ELF-1 (cell line): ENCODE data around the gene EIPR1.

ENCODE experiments used
- DNase-seq: peaks from one replicate; pipeline ENCODE4 v3.0.0-alpha.2; 2016; ENCODE audit warnings: low read depth, low spot score

Gene EIPR1

DNA sequence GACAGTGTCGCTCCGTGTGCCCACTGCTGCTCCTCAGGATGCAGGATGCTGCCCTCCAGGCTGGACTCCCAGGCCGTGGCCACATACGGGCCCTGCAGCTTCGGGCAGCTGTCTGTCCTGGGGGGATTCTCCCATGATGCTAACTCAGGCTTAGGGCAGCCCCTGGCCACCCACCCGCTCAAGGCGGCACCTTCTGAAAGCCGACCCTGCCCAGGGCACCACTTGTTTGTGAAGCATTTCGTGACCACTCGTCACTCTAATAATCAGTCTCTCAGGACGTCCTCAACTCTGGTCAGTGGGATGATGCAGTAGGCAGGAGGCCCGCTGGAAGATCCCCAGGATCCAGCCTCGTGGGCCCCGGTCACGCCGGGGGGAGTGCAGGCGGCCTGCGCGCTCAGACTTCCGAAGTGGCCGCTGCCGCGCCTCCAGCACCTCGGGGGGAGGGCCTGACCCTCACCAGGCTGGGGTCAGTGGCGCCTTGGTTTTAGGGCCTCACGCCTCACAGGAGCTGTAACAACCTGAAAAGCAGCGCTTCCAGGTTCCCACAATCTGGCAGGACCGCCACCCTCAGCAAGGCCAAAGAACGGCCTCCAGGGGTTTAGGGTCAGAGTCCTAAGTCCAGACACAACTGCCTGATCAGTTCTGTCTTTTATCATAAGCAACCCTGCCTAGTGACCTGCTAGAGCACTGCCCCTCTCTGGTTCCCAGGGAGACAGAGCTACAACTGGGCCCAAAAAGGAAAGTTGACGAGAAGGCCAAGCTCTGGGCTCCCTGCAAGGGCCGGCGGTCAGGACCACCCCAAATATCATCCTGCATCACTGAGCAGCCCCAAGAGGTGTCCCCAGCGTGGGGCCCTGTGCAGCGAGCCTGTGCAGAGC is 53.0 kb downstream of the EIPR1 start:
- DNase-seq, result peak; percentile 53

DNA sequence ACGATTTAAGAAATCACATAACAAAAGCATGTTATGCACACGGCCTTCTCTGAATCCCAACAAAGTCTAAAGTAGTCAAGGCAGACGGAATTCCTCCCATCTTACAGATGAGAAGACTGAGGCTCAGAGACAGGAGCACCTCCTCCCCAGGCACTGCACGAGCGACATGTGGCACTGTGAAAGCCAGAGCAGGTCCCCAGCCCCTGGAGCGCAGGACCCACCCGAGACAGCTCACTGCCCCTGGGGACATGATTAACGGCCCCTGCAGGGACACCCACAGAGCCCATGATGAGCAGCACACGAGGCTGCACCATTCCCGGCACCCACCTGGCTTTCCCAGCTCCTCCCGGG is 53.6 kb downstream of the EIPR1 start:
- DNase-seq, result no peak

DNA sequence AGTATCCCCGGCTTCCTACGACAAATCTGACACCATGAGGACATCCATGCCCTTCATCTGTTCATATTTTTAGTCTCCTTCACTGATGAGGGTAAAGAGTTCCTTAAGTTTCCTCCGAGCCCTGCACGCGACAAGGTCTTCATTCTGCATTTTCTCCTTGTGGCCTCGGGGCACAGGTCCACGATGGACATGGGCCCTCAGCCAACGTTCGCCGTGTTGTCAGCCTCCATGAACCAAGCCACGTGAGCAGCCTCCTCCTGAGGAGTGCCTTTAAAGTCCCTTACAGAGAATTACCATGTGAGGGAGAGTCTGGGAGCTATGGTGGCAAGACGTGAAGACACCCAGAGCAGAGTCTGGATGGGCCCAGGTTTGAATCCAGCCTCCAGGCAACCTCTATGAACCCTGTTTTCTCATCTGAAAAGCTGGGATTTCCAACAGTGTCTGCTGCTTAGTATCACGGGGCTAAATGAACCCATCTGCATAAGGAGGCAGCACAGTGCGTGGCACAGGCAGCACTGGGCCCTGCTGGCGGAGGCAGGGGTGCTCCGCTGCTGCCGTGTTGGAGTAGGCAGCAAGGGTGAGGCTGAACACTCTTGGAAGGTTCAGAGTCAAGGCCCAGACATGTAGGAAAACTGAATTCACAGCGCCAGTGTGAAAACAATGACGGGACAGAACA is 54.1 kb downstream of the EIPR1 start:
- no peak for DNase-seq

DNA sequence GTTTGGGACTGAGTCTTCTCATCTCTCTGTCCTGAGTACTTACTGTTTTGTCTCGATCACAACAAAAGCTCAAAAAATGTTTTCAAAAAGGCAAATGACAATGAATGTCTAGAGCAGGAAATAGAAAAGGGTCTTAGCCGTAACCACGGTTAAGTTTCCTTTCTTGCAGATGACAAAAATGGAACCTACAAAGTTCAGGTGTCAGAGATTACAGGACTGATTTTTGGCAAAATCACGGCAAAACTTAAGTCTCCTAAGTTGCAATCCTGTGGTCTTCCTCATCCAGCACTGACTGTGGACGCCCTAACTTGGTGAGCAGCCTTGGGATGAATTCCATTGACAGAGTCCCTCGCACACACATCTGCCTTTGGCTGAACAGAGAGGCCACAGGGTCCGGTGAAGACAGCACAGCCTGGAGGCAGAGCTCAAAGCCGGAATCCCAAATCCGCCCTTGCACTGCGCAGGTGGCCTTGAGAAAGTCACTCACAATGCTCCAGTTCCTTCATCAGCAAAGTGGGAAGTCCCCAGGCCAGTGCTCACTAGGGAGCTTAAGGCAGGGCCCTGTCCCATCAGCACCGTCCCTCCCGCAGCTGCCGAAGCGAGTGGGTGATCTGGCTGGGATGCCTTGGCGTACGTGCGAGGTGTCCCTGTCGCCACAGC is 55.2 kb downstream of the EIPR1 start:
- no peak for DNase-seq

DNA sequence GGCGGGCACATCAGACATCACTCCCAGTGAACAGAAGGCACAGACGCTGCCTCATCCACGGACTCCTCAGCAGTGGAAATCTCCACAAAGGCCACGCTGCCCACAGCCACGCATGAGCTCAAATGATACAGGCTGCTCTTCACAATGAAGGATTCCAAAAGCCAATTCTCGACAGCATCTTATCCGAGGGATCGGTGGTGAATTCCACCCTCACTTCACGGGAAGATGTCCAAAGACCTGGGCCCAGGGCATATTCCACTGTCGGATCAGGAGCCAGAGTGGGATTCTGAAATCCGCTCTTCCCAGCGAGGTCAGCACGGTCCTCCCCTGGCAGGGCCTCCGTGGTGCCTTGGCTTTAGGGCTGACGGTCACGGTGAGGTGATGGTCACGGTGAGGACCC is 55.8 kb downstream of the EIPR1 start:
- DNase-seq, result no peak

DNA sequence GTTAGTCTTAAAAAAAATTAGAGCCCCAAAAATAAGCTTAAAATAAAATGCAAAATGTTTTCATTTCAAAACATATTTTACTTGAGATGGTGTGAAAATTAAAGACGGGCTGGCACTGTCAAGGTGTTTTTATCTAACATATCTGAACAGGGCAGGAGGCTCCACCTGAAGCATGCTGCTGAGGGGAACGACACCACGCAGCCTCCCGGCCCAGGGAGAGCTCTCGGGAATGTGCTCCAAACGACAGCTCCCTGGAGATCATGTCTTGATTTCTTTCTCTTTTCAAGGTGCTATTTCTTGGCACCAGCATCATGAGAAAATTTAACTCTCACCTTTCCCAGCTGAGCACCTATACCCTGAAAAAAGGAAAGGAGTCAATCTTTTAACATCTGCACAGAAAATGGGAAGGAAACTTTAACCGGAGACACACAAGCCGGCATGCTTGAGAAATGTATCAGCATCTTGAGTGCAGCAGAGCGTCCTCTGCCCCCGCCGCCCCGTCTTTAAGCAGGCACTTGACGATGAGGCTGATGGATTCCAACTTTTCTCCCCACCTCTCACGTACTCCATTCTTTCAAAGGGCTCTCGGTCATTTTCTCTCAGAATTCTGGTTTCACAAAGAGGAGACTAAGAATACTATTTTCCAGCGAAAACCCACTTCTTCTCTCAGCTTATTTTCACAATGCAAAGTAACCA is 56.6 kb downstream of the EIPR1 start:
- DNase-seq, result no peak

DNA sequence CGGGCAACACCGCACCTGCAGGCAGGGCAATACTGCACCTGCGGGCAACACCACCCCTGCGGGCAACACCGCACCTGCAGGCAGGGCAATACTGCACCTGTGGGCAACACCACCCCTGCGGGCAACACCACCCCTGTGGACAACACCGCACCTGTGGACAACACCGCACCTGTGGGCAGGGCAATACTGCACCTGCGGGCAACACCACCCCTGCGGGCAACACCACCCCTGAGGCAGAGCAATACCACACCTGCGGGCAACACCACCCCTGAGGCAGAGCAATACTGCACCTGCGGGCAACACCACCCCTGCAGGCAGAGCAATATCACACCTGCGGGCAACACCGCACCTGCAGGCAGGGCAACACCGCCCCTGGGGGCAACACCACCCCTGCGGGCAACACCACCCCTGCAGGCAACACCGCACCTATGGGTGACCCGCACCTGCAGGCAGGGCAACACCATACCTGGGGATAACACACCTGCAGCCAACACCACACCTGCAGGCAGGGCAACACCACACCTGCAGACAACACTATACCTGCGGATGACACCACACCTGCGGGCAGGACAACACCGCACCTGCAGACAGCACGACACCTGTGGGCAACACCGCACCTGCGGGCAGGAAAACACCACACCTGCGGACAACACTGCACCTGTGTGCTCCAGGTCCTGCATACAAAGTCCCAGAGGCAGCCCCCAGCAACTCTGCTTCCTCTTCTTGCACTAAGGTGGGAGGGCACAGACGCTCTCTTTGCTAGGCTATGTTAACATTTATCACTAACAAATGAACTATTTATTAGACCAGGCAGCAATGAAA is 57.7 kb downstream of the EIPR1 start:
- no peak for DNase-seq

DNA sequence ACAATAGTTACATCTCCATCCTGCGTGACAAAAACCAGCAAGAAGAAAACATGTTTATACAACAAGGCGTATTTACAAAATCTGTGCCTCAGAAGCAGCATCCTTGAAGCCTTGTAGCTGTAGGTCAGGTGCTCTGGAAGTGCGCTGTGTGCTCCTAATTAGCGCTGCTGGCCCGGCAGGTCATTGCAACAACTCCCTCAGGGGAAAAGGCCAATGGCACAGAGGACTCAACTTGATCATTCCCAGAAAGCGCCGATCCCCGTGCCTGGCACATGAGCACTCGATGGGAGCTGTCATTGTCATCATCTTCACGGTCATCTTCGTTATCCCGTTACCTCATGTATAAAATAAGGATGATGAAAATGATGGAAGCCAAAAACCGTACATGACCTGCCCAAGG is 58.5 kb downstream of the EIPR1 start:
- DNase-seq, result no peak

DNA sequence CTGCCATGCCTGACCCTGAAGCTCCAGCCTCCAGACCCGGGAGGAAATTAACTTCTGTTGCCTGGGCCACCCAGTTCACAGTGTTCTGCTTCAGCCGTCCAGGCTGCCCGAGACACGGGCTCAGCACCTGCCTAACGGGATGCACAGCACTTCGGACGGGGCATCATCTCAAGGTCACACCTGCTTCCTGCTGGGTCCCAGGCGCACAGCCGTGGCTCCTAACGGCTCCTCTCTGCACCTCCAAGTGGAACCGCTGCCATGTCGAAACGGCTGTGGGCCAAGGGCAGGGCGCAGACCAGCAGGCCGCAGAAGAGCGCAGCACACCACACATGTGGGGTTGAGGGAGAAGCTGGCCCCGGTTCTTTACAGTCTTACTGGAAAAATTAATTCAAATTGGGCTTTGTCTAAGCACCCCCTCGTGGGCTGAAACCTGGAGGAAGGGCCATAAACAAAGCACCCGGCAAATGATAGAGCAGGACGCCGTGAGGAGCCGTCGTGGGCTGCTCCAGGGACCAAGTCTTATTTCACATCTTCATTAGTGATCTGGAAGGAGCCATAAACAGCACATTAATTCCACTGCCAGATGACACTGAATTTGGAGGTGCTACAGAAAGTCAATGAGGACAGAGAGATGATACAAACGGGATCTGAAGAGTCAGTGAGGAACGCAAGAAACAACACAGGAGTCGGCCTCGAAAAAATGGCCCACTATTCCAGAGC is 59.6 kb downstream of the EIPR1 start:
- DNase-seq, result no peak

DNA sequence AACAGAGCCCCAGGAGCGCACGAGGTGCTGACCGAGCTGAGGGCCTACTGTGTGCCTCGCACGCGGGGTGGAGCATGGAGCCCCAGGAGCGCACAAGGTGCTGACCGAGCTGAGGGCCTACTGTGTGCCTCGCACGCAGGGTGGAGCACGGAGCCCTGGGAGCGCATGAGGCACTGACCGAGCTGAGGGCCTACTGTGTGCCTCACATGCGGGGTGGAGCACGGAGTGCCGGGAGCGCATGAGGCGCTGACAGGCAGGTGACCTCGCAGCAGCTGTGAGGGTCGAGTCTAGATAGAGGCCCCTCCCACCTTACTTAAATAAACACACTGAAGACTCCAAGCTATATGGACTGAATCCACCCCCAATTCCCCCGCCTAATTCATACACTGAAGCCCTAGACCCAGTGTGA is 60.3 kb downstream of the EIPR1 start:
- no peak for DNase-seq

DNA sequence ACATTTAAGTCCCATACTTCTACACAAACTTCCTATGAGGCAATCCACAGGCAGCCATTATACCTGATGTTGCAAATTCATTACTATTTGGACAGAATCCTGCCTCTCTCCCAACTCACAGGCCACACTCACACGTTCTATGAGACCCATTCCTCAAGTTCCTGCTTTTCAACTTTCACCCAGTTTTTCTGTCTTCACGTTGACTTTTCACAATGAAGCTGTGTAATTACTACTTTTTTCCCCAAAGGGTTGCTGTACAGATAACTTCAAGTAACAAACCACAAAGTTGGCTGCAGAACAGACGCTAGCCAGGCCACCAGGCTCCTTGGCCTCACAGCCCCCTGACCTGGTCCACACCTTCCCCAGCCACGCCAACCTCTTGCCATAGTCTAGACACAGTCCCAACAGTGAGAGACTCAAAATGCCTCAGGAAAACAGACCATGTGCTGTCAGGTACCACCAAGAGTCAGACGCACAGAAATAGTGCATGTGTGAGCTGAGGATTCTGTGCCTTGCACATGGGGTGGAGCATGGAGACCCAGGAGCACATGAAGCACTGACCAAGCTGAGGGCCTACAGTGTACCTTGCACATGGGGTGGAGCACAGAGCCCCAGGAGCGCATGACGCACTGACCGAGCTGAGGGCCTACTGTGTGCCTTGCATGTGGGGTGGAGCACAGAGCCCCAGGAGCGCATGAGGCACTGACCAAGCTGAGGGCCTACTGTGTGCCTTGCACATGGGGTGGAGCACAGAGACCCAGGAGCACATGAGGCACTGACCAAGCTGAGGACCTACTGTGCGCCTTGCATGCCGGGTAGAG is 61.0 kb downstream of the EIPR1 start:
- DNase-seq, result no peak

DNA sequence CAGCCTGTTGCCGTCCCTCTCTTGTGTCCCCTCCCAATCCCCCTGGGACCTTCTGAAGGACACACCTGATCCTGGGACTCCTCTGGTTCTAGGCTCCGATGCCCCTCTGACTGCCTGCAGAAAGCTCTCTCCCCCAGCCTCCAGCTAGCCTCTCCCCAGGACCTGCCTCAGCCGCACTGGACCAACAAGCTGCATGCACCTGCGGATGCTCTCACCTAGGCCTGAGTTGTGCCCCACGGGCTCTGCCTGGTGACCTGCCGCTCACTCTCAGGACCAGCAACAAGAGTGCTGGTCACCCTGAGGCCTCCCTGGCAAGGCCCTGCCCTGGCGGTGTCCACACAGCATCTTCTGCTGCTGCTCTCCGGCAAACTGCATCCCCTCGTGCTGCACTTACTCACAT is 63.0 kb downstream of the EIPR1 start:
- no peak for DNase-seq

DNA sequence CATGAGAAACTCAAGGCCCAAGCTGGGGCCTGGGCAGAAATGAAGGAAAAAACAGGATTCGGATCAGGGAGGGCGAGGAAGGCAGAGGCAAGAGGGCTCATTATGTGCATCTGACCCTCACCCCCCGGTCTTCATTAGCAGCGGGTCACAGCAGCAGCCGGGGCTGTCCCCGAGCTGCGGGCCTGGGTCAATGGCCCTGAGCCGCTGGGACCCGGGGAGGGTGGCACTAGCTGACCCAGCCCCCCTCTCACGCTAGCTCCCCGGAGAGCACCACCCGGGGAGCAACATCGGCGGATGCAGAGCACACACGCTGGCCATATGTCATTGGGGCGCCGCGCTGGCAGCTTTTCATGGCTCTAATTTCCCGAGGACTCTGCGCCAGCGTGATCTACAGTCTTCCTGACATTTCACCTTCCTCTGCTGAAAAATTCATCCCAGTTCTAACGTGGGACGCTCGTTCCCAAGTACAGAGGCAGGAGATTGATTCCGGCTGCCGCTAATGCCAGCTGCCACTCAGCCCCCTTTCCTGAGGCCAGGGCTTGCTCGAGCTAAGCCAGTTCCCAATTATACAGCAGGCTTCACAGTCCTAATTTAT is 63.7 kb downstream of the EIPR1 start:
- no peak for DNase-seq

DNA sequence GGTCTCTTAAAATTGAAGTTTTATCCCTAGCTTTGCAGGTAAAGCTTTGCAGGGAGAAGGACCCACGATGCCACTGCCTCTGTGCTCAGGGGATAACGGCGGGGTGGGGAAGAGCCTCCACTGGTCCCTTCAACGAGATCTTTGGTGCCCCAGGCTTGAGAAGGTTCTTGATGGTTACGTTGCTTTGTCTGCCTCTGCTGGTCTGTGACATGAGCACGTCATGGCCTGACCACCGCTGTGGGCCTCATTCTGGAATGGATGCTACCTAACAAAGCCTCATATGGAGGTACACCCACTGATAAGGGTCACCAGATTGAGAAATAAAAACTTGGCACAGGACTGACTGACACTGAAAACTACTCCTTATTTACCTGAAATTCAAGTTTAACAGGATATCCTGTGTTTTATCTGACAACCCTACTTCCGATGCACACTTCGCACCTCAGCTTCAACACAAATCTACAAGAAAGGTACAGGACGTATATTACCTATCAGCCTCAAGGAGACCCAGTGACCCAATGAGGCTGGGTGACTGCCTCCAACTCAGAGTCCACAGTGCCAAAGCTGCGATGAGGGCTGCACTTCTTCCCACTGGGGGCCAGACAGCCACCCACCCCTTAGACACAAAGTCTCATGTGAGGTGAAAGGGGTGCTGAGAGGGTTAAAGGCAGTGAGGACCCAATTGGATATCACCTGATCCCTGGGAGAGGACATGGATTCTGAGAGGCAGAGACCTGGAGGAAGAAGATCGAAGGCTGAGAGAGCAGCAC is 64.9 kb downstream of the EIPR1 start:
- DNase-seq, result no peak

DNA sequence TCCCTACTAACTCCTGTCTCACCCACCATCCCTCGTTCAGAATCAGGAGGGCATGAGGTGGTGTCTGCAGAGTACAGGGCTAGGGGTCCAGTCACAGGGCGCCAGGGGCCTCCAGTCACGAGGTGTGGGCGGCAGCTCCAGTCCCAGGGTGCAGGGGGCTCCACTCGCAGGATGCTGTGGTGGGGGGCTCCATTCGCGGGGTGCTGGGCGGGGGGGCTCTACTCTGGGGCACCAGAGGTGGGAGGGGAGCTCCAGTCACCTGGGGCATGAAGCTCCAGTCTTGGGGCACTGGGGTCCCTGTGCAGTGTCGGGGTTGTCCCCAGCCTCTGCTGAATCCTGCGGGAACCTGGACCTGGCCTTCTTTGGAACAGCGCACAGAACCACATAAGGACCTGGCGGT is 66.0 kb downstream of the EIPR1 start:
- no peak for DNase-seq

DNA sequence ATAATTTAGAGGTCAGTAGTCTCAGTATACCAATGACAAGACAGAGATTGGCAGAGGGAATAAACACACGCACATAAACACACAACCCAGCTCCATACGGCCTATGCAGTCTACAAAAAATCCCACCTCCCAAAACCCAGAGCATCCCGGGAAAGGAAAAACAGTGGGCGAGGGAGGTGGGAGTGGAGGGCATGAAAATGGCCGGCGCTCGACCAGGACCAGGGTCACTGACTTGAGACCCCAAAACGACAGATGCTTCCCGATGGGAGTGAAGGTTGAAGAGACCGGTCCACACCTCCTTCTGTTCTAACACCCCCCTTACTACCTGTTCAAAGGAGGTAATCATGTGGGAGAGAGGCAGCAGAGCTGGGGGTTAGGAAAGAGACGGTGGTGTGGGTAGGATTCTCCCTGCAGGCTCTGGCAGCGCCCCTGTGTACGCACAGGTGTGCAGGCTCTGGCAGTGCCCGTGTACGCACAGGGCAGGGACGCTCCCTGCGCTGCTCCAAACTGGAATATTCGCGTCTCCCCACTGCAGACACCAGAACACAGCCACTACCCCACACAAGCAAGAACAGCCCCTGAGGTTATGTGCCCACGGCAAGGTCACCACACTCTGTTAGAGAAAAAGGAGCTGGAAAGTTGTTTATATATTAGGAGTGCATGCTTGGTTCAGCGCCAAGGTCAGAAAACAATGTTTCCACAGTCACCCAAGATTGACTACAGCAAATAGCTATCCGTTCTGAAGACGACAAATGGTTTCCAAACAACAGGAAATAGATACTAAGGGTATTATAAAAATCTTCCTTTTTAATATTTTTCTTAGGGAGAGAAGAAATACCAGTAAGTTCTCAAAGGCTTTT is 67.9 kb downstream of the EIPR1 start:
- DNase-seq, result no peak

DNA sequence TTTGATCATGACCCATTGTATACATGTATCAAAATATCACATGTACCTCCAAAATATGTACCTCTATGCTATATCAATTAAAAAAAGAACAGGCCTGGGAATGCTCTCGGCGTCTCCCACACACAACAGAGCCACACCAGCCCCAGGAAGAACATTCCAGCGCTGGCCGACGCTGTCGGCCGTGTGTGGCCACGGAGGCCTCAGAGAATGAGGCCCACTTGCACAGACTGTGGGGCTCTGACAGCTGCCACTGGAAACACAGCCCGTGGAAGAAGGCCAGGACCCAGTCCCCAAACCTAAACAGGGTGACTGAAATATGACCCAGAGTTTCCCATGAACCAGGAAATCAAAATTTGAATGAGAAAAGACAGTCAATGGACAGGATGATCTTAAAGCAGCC is 69.7 kb downstream of the EIPR1 start:
- DNase-seq, result no peak

DNA sequence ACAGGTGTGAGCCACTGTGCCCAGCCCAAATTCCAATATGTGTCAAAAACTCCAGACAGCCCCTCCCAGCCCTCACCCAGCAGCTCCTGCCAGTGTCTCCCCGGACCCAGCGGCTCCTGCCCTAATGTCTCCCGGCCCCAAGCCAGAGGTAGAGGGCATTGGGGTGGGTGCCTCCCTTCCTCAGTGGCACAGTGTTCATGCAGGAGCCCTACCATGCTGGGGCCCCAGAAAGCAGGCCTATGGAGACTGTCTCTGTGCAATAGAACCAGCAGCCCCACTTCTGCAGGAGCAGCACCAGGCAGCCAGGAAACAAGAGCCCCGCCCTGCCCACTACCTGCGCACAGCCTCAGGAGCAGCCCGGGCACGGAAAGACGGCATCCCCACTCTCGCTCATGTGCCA is 70.4 kb downstream of the EIPR1 start:
- DNase-seq, result no peak
